T1000 (cell line): Measurements from ENCODE around the gene MAMLD1.

Source experiments
- DNase-seq: peaks from one replicate; lab custom pipeline; 2025; ENCODE audit warnings: mixed read lengths; lab: John Stamatoyannopoulos, UW

Gene MAMLD1

DNA sequence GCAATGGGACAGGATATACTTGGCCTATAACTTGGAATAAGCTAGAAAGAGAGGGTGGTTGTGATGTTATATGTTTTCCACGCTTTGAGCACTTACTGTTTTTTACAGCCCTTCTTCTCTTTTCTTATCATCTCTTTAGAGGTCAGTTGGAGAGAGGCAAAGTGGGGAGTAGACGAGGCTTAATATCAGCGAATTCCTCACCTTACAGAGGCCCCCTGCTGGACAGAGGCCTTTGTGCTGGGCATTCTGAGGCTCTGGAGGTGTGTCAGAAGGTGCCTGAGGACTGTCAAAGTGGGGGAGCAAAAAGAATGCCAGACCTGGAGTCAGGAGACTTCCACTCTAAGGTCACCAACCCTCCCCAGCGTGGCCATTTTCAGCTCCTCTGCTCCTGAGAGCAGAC is 42.5 kb downstream of the MAMLD1 start:
- DNase-seq: no peak

DNA sequence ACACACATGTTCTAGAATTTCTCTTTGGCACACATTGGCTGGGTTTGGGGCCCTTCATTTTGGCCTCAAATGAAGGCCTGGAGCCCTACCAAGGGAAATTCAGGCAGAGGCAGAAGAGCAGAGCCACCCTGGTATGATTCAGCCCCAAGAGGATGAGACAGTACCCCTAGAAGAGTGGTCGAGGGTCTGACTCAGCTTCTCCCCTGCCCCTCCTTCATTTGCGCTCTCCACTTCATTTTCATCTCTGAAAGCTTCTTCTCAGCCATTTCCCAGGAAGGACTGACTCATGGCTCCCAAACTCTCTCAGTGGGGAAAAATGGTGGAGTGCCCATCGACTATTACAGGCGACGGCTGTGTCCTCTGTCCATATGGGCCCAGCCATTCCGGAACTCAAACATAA is 43.5 kb downstream of the MAMLD1 start:
- no peak for DNase-seq

DNA sequence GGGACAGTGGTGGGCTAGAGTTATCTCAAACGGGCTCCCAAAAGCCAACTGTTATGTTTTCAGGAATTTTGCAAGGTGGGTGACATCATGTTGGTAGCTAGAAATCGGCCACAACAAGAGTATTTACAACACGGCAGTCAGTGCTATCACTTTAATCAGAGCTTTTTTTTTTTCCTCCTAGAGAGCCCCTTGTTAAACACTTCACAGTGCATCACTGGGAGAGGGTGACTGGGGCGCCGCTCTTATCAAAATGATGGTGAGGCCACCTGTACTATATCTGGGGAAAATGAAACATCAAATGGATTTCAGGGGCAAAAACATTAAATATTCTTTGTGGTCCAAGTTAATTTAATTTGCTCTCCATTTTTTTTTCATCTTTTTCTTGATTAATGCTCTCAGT is 44.9 kb downstream of the MAMLD1 start:
- no peak for DNase-seq

DNA sequence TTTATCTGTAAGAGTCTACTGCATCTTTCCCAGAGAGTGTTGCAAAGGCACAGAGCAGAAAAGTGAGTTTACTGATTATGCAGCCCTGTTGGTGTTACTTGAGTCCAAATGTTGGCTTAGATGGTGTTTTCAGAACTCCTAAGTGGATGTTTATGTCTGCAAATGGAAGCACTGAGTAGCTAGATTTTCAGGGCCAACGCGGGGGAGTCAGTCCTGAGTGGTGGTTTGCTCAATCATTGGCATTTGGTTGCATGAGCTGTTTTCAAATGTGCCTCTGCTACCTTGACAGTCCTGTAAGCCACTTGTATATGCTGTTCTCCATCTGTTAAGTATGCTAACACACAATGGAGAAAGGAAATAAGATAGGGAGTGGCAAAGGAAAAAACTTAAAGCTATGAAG is 45.4 kb downstream of the MAMLD1 start:
- DNase-seq: no peak

DNA sequence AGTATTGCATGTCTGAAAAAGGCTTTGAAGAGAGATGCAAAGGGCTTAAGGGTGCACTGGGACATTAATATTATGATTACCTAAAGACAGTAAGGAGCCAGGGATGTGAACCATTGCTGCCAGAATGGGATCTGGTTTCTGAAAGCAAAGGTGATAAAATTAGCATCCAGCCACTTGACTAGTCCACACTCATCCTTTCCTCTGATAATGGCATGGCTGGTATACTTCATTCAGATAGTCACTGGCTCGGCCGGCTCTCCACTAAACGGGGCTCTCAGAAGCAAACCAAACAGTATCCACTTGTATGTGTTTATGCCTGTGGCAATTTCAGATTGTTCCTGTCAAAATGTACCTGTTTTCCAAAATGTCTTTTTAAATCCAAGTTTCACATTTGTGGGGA is 46.4 kb downstream of the MAMLD1 start:
- DNase-seq: no peak

DNA sequence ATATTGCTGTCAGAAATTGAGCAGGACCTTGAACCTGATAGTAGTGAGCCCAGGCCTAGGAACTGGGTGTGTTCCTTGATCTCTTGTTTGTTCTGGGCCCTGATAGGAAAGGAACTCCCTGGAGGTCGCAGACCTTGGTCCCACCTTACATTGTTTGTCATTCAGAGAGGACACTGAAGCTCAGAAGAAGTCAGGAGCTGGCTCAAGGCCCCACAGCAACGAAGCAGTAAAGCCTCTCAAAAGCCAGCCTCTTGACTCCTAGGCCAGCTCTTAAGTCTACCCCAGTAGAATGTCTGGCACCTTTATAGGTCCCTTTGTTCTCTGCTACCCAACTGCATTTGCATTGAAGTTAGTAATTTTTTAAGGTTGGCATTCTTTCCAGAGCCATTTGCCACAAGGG is 46.8 kb downstream of the MAMLD1 start:
- no peak for DNase-seq

DNA sequence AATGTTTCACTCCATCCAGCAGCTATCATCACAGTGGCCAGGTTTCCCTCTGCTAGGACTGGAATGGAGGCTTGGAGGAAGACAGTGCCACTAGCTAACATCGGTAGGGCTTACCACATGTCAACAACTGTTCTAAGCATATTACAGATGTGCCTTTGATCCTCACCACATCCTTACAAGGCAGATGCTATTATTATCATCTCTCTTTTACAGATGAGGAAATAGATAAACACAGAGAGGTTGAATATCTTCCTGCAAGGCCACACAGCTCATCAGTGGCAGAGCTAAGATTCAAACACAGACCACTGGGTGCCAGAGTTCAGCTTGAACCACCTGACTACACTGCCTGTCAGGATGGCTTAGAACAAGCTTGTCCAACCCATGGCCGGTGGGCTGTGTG is 47.4 kb downstream of the MAMLD1 start:
- DNase-seq: no peak

DNA sequence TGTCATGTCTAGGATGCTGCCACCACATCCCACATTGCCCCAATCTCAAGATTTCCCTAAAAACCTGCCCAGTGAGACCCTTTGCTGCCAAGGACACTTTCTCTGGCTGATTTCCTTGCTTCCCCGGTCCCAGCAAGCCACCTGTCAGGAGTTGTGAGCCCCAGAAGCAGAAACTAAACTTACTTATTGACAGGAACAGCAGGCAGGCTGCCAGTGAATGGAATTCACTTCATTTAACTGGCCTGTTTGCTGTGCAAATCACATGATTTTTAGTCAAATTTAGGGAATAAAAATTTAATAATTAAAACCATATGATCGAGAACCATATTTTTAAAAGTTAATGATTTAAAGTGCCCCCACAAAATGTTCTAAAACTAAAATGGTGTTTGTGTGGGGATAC is 48.5 kb downstream of the MAMLD1 start:
- no peak for DNase-seq

DNA sequence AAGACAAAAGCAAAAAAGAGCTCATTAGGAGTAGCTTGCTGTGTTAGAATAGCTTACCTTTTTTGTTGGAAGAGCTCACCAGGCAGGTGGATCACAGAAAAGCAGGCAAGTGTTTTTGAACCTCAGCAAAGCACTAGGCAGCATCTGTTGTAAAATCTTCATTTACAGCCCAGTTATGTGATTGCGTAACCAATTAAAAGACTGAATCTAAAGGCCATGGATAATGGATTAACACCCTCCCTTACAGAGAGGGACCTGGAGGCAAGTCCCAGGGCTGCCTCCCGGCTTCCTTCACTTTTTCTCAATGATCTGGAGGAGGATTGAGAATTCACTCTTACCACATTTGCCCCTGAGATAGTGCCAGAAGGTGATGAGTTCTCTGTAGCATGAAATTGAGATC is 51.1 kb downstream of the MAMLD1 start:
- no peak for DNase-seq

DNA sequence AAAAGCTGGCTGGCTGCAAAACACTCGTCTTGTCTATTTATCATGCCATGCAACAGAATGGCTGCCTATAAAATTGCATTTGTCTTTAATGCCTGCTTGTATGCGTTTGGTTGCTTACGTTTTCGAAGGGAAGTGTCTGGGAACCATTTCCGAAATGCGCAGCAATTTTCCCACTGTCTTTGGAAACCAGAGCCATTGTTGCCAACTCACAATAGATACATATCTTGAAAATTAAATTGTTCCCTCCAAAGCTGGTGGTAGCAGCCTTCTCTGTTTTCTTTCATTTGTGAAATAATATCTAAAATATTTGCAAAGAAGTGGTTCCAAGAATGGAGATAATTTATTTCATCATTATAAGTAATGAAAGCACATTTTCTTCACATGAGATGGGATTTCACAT is 53.4 kb downstream of the MAMLD1 start:
- DNase-seq: no peak

DNA sequence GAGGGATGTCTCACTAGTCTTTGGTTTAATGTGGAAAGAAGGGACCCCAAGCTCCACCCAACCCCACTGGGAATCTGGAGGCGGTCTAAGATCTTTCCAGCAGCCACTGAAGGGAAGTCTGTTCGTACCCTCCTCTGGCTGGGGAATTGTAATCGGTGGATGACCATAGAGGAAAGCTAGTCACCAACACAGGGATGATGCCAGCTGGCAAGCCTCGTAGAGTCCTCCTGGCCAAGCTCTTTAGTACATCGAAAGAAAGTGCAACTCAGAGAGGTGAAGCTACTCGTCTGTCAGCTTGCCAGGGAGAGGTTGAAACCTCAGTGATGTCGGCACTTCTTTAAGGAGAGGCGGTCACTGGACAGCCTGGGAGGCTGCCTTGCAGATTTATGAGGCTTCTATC is 58.7 kb downstream of the MAMLD1 start:
- DNase-seq: no peak

DNA sequence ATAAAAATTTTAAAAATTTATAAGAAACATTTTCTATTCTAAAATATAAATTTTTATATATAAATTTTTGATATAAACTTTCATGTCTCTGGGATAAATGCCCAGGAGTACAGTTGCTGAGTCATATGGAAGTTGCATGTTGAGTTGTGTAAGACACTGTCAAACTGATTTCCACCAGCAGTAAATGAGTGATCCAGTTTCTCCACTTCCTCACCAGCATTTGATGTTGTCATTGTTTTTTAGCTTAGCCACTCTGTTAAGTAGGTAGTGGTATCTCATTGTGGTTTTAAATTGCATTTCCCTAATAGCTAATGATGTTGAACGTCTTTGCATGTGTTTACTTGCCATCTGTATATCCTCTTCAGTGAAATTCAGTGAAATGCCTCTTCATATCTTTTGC is 66.5 kb downstream of the MAMLD1 start:
- no peak for DNase-seq

DNA sequence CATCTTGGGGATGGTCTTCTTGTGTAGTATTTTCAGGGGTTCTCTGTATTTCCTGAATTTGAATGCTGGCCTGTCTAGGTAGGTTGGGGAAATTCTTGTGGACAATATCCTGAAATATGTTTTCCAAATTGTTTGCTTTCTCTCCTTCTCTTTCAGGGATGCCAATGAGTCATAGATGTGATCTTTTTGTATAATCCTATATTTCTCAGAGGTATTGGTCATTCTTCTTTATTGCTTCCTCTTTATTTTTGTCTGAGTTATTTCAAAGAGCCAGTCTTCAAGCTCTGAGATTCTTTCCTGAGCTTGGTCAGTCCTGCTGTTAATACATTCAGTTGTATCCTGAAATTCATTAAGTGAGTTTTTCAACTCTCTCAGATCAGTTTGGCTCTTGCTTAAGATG is 73.1 kb downstream of the MAMLD1 start:
- DNase-seq: no peak

DNA sequence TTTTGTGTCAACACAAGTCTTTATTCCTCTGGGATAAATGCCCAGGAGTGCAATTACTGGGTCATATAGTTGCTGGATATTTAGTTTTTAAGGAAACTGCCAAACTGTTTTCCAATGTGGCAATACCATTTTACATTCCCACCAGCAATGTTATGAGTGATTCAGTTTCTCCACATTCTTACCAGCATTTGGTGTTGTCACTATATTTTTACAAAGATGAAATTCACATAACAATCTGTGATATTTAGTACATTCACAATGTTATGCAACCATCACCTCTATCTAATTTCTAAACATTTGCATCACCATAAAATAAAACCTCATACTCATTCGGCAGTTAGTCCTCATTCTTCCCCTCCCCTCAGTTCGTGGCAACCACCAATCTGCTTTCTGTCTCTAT is 75.0 kb downstream of the MAMLD1 start:
- DNase-seq: no peak

DNA sequence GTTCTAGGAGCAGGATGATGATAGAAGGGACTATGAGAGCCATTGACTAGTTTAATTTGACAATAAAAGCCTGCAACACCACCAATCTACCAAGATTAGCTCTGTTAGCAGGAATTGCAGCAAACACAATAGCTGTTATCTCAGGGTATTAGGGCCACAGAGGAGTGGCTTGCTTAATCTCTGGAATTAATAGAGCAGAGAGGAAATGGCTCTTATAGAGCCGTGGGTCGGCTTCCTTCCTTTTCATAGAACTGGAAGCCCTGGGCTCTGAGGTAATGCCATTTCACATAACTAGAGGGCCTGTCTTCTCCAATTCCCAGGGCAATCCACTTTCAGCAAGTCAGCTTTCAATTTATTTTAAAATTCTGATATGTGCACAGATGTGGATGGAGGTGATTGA is 83.0 kb downstream of the MAMLD1 start:
- no peak for DNase-seq

DNA sequence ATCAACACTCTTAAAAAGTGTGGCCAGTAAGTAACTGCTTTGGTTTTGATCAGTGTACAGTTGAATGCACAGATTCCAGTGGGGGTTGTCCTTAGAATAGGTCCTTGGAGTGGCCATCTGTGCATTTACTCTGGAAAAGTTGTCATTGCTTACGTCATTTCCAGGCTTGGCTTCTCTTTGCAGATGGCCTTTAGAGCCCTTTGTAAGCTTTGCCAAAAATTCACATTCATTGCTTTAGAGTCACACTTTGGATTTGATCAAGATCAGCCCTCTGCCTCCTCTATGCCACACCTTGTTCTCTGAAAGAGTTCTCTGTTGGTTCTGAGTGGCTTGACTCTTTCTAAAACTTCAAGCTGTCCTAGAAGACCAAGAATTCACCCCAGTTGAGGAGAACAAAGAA is 83.9 kb downstream of the MAMLD1 start:
- DNase-seq: no peak

DNA sequence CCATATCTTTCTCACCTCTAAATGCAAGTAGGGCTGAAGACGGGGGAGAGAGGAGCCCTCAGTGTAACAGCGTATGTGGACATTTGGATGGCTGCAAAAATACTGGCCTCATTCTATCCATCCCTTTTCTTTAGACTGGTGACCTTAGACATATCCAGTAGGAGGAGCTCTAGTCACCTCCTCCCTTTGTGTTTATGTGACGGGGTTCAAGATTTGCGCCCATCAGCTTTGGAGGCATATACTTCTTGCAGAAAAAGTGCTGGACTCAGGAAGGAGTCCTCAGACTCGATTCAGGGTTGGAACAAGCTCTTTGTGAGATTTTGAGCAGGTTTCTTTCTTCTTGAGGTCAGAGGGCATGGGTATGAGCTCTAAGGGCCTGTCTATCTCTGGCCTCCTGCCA is 86.2 kb downstream of the MAMLD1 start:
- no peak for DNase-seq

DNA sequence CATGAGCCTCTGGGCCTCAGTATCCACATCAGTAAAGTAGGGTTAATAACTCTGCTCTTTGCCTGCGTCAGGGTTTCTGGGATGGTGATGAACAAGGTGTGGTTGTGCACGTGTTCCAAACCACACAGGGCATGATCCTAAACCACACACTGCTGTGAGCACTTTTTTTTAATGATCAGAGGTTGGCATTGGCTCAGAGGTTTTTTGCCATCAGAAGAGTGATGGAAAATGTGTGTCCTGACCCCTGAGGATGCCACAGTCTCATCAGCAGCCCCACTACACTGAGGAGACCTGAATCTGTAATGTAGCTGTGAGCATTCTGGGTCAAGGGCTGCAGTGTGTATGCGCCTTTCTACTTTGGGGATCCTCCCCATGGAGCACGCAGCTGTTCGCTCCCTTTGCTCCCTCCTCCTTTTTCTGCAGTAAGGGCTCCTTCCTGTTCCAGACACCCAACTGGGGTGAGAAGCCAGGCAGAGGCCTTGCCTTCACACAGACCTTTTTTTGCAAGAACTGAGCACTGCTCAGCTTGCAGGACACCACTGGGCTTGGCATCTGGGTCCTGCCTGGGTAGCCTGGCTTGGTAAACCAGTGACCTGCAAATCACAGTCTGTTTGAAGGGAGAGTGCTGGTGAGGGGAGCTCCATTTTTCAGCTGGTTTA is 87.5 kb downstream of the MAMLD1 start:
- DNase-seq: no peak

DNA sequence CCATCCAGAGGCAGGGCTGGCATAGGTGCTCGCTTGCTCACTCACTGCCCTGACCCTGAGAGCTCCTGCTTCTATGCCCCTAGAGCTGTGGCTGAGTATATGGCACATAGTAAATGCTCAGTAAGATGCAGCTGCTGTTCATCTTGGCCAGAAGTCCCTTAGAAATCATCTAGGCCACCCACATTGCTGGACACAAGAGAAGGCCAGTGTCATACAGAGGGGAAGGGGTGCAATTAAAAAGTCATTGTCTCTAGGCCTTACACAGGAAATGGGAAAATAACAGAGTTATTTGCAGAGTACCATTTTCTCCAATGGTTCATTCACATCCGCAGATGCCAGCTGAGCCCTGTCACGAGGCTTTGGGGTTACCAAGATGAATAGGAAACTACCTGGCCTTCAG is 88.8 kb downstream of the MAMLD1 start:
- no peak for DNase-seq

DNA sequence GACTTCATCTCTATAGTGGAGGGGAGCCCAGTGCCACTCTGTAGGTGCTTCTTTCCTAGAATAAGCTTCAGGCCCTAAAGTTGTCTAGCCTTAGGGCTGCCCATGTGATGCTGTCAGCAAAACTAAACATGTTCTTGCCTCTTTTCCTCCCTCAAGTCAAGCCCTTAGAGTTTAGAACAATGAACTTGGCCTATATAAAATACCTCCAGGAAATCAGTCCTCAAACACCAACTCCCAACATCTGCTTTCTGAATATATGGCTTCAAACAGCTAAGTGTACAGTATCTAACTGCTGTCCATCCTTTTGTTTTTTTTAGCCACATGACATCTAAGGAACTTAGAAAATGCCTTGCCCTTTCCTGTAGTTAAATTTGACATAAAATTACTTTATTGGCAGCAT is 91.0 kb downstream of the MAMLD1 start:
- no peak for DNase-seq

DNA sequence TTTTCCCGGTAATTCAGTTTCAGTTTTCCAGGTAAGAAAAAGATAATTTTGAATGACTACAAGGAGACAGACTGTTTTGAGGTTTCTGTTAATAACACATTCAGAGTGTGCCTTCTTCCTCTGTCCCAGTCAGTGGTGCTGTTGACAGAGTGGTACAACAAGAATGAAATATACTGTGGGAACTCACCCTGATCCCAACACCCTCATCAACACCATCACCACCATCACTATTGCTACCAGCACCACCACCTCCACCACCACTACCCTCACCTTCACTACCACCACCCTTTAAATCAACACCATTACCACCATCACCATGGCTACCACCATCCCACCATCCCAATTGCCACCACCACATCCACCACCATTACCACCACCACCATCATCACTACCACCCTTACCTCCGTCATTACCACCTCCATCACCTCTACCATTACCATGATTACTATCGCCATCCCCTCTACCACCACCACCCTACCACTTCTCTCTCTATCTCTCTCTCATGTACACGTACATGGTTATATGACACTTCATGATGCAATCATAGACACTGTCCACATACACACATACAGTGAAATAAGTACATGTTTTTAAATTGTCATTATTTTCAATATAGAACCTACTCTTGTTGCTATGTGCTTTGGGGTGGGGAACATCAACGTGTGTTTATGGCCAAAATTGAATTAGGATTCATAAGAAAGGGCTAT is 91.5 kb downstream of the MAMLD1 start:
- no peak for DNase-seq

DNA sequence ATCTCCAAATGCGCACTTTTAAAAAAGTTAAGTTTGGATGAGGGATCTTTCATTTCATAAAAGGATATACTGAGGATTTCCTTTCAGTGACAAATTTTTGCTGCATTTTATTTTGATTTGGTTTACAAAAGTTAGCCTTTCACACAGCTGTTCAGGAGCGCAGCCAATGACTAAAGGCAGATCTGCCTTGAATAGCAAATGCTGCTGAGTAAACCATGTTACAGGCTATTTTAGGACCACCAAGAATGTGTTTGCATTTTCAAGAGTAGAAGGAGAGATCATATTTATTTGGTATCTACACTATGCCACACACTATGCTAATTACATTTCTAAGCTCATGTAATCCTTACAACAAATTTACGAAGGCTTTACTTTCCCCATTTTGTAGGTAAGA is 92.1 kb downstream of the MAMLD1 start:
- no peak for DNase-seq

DNA sequence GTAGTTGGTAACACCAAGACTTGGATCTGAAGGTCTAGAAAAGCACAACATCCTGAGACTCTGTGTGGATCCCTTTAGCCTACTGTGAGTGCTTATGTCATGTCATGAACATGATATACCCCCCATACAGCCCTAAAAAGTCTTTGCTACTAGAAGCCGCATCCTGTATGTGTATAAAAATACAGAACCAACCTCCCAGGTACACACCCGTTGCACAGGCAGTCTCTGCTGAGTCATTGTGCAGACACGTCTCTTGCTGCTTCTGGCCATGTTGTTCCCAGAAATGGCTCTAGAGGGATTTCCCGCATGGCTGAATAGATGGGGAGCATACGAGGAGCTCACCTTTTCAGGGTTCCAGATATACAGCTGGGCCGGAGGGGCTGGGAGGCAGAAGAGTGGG is 93.3 kb downstream of the MAMLD1 start:
- DNase-seq: no peak

DNA sequence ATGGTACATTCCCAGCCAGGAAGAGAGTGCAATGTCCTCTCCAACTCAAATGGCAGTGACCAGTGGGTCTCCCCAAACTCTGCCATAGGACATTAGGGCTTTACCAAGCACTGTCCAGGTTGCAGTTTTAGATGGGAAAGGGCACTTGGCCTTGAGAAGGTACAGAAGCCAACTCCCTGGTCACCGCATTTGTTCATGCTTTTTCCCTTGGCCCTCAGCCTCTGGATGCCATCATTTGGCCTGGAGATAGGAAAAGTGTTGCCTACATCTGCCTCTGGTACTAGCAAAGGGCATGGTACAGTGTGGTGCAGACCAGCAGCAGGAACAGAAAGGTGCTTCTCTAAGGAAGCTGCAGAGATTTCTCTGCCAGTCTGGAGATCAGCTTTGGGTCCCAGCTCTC is 93.8 kb downstream of the MAMLD1 start:
- no peak for DNase-seq
